MM.1S (cell line): Measurements from ENCODE around the gene KIRREL3.

Experiments
- DNase-seq: peaks from one replicate; pipeline ENCODE4 v3.0.0-alpha.2; 2015
- H2AFZ ChIP-seq: fragments of 300-600 bp; sonication (generic); 2 replicates; pipeline ENCODE4 v1.6.0; 2016; ENCODE audit warnings: antibody characterized with exemption, low read length
- H3F3A ChIP-seq: fragments of 300-600 bp; sonication (generic); 2 replicates; pipeline ENCODE4 v1.6.1; 2016; ENCODE audit warnings: mild to moderate bottlenecking, antibody characterized with exemption, low read length, moderate library complexity, mixed read lengths; ENCODE audit not compliant: insufficient read depth
- H3K27ac ChIP-seq: fragments of 300-600 bp; sonication (generic); 2 replicates; pipeline ENCODE4 v1.5.1; 2016; ENCODE audit warnings: mild to moderate bottlenecking, low read length
- H3K27me3 ChIP-seq: fragments of 300-600 bp; sonication (generic); replicated peaks from 2 replicates; pipeline ENCODE4 v1.6.0; 2016; ENCODE audit warnings: low read length; ENCODE audit not compliant: insufficient read depth
- H3K36me3 ChIP-seq: fragments of 300-600 bp; sonication (generic); replicated peaks from 2 replicates; pipeline ENCODE4 v1.6.1; 2016; ENCODE audit warnings: mild to moderate bottlenecking, low read length, mixed read lengths; ENCODE audit not compliant: insufficient read depth
- H3K4me1 ChIP-seq: fragments of 300-600 bp; sonication (generic); 2 replicates; pipeline ENCODE4 v1.6.1; 2016; ENCODE audit warnings: low read length, mixed read lengths
- H3K4me2 ChIP-seq: fragments of 300-600 bp; sonication (generic); 2 replicates; pipeline ENCODE4 v1.6.0; 2016; ENCODE audit warnings: low read depth, low read length
- H3K4me3 ChIP-seq: fragments of 300-600 bp; sonication (generic); 2 replicates; pipeline ENCODE4 v1.5.1; 2016; ENCODE audit warnings: low read length, mixed read lengths
- H3K79me2 ChIP-seq: fragments of 300-600 bp; sonication (generic); 2 replicates; pipeline ENCODE4 v1.6.1; 2016; ENCODE audit warnings: mixed run types, low read length, mixed read lengths
- H3K9ac ChIP-seq: fragments of 300-600 bp; sonication (generic); 2 replicates; pipeline ENCODE4 v1.6.1; 2016; ENCODE audit warnings: low read length, mixed read lengths
- H3K9me2 ChIP-seq: fragments of 300-600 bp; sonication (generic); replicated peaks from 2 replicates; pipeline ENCODE4 v1.6.1; 2016; ENCODE audit warnings: mild to moderate bottlenecking, low read length, mixed read lengths; ENCODE audit not compliant: insufficient read depth
- H3K9me3 ChIP-seq: fragments of 300-600 bp; sonication (generic); replicated peaks from 2 replicates; pipeline ENCODE4 v1.6.1; 2016; ENCODE audit warnings: mild to moderate bottlenecking, low read length, mixed read lengths; ENCODE audit not compliant: insufficient read depth
- H4K20me1 ChIP-seq: fragments of 300-600 bp; sonication (generic); 2 replicates; pipeline ENCODE4 v1.6.1; 2016; ENCODE audit warnings: mild to moderate bottlenecking, low read length, moderate library complexity, mixed read lengths; ENCODE audit not compliant: insufficient read depth
- CTCF ChIP-seq: fragments of 300-600 bp; sonication (generic); IDR thresholded peaks from 2 replicates; pipeline ENCODE4 v1.5.1; 2016; ENCODE audit warnings: antibody characterized with exemption, low read length, mixed read lengths
- EZH2 ChIP-seq: fragments of 300-600 bp; sonication (generic); optimal IDR thresholded peaks from 2 replicates; pipeline ENCODE3; 2017; ENCODE audit warnings: low read depth, mild to moderate bottlenecking, antibody characterized with exemption, low read length, mixed read lengths
- EZH2phosphoT487 ChIP-seq: fragments of 300-600 bp; sonication (generic); IDR thresholded peaks from 2 replicates; pipeline ENCODE4 v1.6.1; 2018; ENCODE audit warnings: antibody characterized with exemption, low read length

Gene KIRREL3

DNA sequence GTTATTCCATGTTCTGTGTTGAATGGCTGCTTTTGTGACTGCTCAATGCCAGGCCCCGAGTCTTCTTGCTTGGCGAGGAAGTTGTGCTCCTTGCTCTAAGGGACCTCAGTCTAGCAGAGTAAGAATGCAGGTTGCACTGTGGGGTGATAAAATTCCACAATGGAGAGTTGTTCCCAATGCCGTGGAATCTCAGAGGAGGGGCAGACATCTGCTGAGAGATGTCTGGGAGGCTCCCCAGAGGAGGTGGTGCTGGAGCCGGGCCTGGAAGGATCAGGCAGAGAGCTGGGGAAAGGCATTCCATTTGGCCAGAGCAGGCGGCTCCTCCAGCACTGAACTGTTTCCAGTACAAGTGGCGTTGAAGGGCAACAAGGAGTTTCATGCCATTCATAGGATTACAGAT lies 589.9 kb downstream of the KIRREL3 start:
- H3K4me3 ChIP-seq = no peak overlapping the region
- DNase-seq = no peak
- H3K4me2 ChIP-seq = no peak overlapping the region
- no peaks in the 10 kb centered on the region for H3K27me3 ChIP-seq
- H3K79me2 ChIP-seq = no peaks in the 10 kb centered on the region
- H2AFZ ChIP-seq = no peak overlapping the region
- H3K9me3 ChIP-seq = no peaks in the 10 kb centered on the region
- H3K9ac ChIP-seq = no peak overlapping the region
- no peaks in the 10 kb centered on the region for H3K9me2 ChIP-seq
- H3K4me1 ChIP-seq = no peaks in the 10 kb centered on the region
- no peaks in the 10 kb centered on the region for H3K36me3 ChIP-seq
- H3F3A ChIP-seq = no peaks in the 10 kb centered on the region
- no peak overlapping the region for H3K27ac ChIP-seq
- TF ChIP-seq CTCF (no peak), EZH2 (no peak), EZH2phosphoT487 (no peak)
- no peaks in the 10 kb centered on the region for H4K20me1 ChIP-seq

GRCh38 chr11:126409620-126409985 lies 591.0 kb downstream of the KIRREL3 start:
- Histone ChIP-seq H3K9me2 (no peaks in the 10 kb centered on the region), H3K9ac (no peak overlapping the region), H3K4me3 (no peak overlapping the region), H2AFZ (no peak overlapping the region), H3K4me1 (no peaks in the 10 kb centered on the region), H3K4me2 (no peak overlapping the region), H4K20me1 (no peaks in the 10 kb centered on the region), H3K27ac (no peak overlapping the region), H3K79me2 (no peaks in the 10 kb centered on the region), H3F3A (no peaks in the 10 kb centered on the region), H3K9me3 (no peaks in the 10 kb centered on the region), H3K27me3 (no peaks in the 10 kb centered on the region), H3K36me3 (no peaks in the 10 kb centered on the region)
- no peak for DNase-seq
- no peak for TF ChIP-seq EZH2
- no peak for TF ChIP-seq CTCF
- no peak for TF ChIP-seq EZH2phosphoT487

GRCh38 chr11:126408901-126409619 lies 591.5 kb downstream of the KIRREL3 start:
- Histone ChIP-seq H3K27me3 (no peaks in the 10 kb centered on the region), H3K9ac (no peak overlapping the region), H4K20me1 (no peaks in the 10 kb centered on the region), H3K27ac (no peak overlapping the region), H2AFZ (no peak overlapping the region), H3K4me3 (no peak overlapping the region), H3K36me3 (no peaks in the 10 kb centered on the region), H3K4me1 (no peaks in the 10 kb centered on the region), H3K9me2 (no peaks in the 10 kb centered on the region), H3K9me3 (no peaks in the 10 kb centered on the region), H3F3A (no peaks in the 10 kb centered on the region), H3K79me2 (no peaks in the 10 kb centered on the region), H3K4me2 (no peak overlapping the region)
- no peak for DNase-seq
- TF ChIP-seq EZH2phosphoT487 (no peak), EZH2 (no peak), CTCF (no peak)
